ENCODE results near the gene MYOT. TPM values are rescaled to one million over a fixed set of nuclear protein-coding genes. Genes with fewer than 3 reads are reported as not detected.

Gene MYOT
- total RNA-seq, 1 donor: not detected

DNA sequence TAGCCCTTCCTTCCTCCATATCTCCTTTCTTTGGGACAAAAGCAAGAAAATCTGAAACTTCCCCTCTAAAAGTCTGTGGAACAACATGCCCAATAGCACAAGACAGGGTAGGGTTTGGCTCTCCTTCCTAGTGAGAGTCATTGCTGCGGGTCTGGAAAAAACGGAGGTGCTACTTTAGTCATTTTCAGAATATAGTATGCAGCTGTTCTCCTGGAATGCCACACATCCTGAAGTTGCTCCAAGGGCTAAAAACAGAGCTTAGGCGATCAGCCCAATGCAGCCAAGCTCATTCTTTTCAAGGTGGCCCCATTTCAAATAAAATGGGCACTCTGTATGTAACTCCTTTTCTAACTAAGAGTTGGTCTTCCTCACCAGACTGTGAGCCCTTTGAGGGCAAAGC, 39.5 kb upstream of the MYOT start:
- H3K4me3 ChIP-seq (ENCODE audit: low read depth, low read length): no peak overlapping the region
- DNase-seq (ENCODE audit: low read depth): no peak
- no peak for TF ChIP-seq CTCF (IDR thresholded peaks at IDR 0.05; ENCODE audit: insufficient read depth, low read length)

DNA sequence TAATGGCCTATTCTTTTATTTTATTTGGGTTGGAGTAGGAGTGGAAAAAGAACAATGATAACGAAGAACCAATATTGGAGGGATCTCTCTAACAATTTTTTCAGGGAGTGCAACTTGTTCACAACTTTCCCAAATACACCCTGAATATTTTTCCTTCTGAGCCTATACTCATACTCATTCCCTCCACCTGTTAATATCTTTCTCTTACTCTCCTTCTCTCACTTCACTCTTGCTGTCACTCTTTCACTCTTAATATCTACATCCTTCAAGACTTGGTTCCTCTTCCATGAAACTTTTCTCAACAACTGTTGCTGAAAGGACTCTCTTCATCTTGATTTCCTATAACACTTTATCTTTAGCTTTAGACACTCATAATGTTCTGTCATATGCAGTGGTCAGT, 39.0 kb upstream of the MYOT start:
- H3K4me3 ChIP-seq (ENCODE audit: low read depth, low read length): no peak overlapping the region
- no peak for TF ChIP-seq CTCF (IDR thresholded peaks at IDR 0.05; ENCODE audit: insufficient read depth, low read length)
- no peak for DNase-seq (ENCODE audit: low read depth)

DNA sequence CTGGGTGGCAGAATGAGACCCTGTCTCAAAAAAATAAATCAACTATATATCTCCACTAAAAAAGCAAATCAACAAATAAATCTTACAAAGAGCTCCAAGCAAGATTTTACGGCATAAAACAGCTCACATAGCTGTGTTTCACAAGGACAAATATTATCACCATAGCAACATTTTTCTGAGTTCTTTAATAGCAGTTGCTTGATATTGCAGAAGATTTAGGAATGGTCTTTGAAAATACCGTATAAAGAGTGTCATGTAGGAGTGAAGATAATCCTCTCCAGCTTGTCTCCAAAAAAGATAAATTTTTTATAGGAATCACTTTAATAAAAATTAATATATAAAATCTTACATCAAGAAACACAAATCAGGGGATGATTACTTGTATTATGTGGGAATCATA, 36.6 kb upstream of the MYOT start:
- no peak overlapping the region for H3K4me3 ChIP-seq (ENCODE audit: low read depth, low read length)
- no peak for DNase-seq (ENCODE audit: low read depth)
- no peak for TF ChIP-seq CTCF (IDR thresholded peaks at IDR 0.05; ENCODE audit: insufficient read depth, low read length)

DNA sequence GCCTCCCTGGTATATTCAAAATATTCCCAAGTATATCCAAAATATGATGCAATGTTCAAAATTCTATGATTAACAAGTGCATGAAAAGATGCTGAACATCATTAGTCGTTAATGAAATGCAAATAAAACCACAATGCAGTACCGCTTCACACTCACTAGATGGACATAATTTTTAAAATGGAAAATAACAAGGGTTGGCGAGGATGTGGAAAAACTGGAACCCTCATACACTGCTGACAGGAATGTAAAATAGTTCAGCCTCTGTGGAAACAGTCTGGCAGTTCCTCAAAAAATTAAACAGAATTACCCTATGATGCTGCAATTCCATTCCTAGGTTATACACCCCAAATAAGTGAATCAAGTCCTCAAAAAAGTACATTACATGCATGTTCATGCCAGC, 36.1 kb upstream of the MYOT start:
- no peak overlapping the region for H3K4me3 ChIP-seq (ENCODE audit: low read depth, low read length)
- peak; percentile 49 for DNase-seq (ENCODE audit: low read depth)
- peak; percentile 28 for TF ChIP-seq CTCF (IDR thresholded peaks at IDR 0.05; ENCODE audit: insufficient read depth, low read length)

- DNase-seq (ENCODE audit: low read depth): no peak
- TF ChIP-seq CTCF (IDR thresholded peaks at IDR 0.05; ENCODE audit: insufficient read depth, low read length): no peak
- H3K4me3 ChIP-seq (ENCODE audit: low read depth, low read length): no peak overlapping the region
Observed at GRCh38 chr5:137832416-137832815, 35.2 kb upstream of the MYOT start.

DNA sequence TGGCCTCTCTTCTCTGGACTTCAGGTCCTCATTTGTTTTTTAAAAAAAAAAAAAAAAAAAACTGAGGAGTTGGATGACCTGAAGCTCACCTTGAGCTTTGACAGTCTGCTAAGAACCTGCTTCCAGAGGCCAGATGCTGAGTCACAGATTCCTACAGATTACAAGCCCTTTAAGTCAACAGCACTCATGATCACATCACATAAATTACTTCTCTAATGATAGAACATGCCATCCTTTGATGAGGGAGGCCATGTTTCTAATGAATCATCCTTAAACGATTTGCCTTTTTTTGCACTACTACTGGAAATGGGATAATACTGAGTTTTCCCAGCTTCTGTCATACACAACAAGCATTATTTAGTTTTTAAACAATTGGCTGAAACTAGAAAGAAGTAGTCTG, 34.2 kb upstream of the MYOT start:
- TF ChIP-seq CTCF (IDR thresholded peaks at IDR 0.05; ENCODE audit: insufficient read depth, low read length): no peak
- peak; percentile 76 for DNase-seq (ENCODE audit: low read depth)
- H3K4me3 ChIP-seq (ENCODE audit: low read depth, low read length): no peak overlapping the region

- no peak for TF ChIP-seq CTCF (IDR thresholded peaks at IDR 0.05; ENCODE audit: insufficient read depth, low read length)
- H3K4me3 ChIP-seq (ENCODE audit: low read depth, low read length): no peak overlapping the region
- no peak for DNase-seq (ENCODE audit: low read depth)
Observed at GRCh38 chr5:137834498-137835049, 33.1 kb upstream of the MYOT start.
